ENCODE results near the gene COG5.

DNA sequence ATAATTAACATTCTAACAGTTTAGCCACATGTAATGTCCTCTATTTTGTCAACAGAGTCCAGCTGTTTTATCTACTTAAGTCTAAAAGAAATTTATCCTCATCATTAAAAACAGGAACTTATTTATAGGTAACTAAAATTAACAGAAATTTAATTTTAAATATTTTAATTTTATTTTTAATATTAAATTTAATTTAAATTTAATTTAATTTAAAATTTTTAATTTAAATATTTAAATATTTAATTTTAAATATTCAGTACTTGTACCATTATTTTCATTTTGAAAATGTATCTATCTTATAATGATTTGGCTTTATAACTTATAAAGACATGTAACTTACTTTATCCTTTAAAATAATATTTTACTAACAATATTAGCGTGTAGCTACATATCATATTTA, 94.9 kb downstream of the COG5 start:
- TF ChIP-seq TAF1 (IDR thresholded peaks at IDR 0.05; ENCODE audit: borderline replicate concordance, low read depth, low read length), result no peak
- TF ChIP-seq, protein P1, sequence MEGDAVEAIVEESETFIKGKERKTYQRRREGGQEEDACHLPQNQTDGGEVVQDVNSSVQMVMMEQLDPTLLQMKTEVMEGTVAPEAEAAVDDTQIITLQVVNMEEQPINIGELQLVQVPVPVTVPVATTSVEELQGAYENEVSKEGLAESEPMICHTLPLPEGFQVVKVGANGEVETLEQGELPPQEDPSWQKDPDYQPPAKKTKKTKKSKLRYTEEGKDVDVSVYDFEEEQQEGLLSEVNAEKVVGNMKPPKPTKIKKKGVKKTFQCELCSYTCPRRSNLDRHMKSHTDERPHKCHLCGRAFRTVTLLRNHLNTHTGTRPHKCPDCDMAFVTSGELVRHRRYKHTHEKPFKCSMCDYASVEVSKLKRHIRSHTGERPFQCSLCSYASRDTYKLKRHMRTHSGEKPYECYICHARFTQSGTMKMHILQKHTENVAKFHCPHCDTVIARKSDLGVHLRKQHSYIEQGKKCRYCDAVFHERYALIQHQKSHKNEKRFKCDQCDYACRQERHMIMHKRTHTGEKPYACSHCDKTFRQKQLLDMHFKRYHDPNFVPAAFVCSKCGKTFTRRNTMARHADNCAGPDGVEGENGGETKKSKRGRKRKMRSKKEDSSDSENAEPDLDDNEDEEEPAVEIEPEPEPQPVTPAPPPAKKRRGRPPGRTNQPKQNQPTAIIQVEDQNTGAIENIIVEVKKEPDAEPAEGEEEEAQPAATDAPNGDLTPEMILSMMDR (IDR thresholded peaks at IDR 0.05), result no peak
- TF ChIP-seq MEF2A (IDR thresholded peaks at IDR 0.05; ENCODE audit: borderline replicate concordance, low read depth), result no peak
- no peak for TF ChIP-seq EP300 (IDR thresholded peaks at IDR 0.05; ENCODE audit: borderline replicate concordance in 1 of 2, low read depth in 1 of 2, low read length in 1 of 2)
- no peak for TF ChIP-seq POLR2AphosphoS5 (IDR thresholded peaks at IDR 0.05; ENCODE audit: low read depth, low read length)
- no peak for TF ChIP-seq RAD21 (IDR thresholded peaks at IDR 0.05; ENCODE audit: low read length)
- TF ChIP-seq SMC3 (IDR thresholded peaks at IDR 0.05; ENCODE audit: low read depth, low read length), result no peak
- TF ChIP-seq, protein P2, sequence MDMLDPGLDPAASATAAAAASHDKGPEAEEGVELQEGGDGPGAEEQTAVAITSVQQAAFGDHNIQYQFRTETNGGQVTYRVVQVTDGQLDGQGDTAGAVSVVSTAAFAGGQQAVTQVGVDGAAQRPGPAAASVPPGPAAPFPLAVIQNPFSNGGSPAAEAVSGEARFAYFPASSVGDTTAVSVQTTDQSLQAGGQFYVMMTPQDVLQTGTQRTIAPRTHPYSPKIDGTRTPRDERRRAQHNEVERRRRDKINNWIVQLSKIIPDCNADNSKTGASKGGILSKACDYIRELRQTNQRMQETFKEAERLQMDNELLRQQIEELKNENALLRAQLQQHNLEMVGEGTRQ (IDR thresholded peaks at IDR 0.05; ENCODE audit: borderline replicate concordance, low read depth, low read length), result no peak
- no peak for TF ChIP-seq TCF12 (IDR thresholded peaks at IDR 0.05)
- TF ChIP-seq, protein P3, sequence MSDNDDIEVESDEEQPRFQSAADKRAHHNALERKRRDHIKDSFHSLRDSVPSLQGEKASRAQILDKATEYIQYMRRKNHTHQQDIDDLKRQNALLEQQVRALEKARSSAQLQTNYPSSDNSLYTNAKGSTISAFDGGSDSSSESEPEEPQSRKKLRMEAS (IDR thresholded peaks at IDR 0.05; ENCODE audit: low read depth), result no peak
- TF ChIP-seq GABPA (IDR thresholded peaks at IDR 0.05; ENCODE audit: low read depth), result no peak
- TF ChIP-seq GATA2 (CRISPR knock-in tag; IDR thresholded peaks at IDR 0.05), result no peak

Measured in SK-N-SH (cell line).